Psoas muscle (tissue), 8 donors: ENCODE data around the gene PFKM. TPM values are rescaled to one million over a fixed set of nuclear protein-coding genes. Genes with fewer than 3 reads are reported as not detected.

Source experiments
- ATAC-seq, 4 donors: fragments of 200-7000 bp; cut with Tn5 transposase; one replicate each; pipeline ENCODE4 v1.9.1; 2020; ENCODE audit warnings: moderate library complexity in 3 of 4, mild to moderate bottlenecking in 2 of 4
- DNase-seq, 2 donors: peaks; one replicate each; pipeline ENCODE4 v3.0.0-alpha.2; 2020
- H3K27ac ChIP-seq: fragments of 200-600 bp; one replicate; pipeline ENCODE4 v1.8.0; 2022
- H3K27me3 ChIP-seq, 3 donors: fragments of 200-600 bp in 1 of 3; one replicate each; pipeline versions ENCODE4 v1.6.1 to v1.8.0; 2013 to 2022; ENCODE audit warnings: low read length in 2 of 3, mild to moderate bottlenecking in 2 of 3, moderate library complexity in 1 of 3; ENCODE audit not compliant: insufficient read depth in 3 of 3
- H3K36me3 ChIP-seq, 2 donors: fragments of 200-600 bp in 1 of 2; one replicate each; pipeline versions ENCODE4 v1.6.1 to v1.8.0; 2013 to 2022; ENCODE audit warnings: low read depth in 1 of 2, mild to moderate bottlenecking in 1 of 2, moderate library complexity in 1 of 2; ENCODE audit not compliant: insufficient read depth in 1 of 2
- H3K4me1 ChIP-seq: fragments of 200-600 bp; one replicate; pipeline ENCODE4 v1.8.0; 2022
- H3K4me3 ChIP-seq: fragments of 200-600 bp; one replicate; pipeline ENCODE4 v1.8.0; 2022; ENCODE audit warnings: mild to moderate bottlenecking
- H3K9me3 ChIP-seq: fragments of 200-600 bp; one replicate; pipeline ENCODE4 v1.8.0; 2022
- CTCF ChIP-seq: fragments of 200-600 bp; IDR thresholded peaks from one replicate; pipeline ENCODE4 v1.8.0; 2022; ENCODE audit warnings: antibody characterized with exemption
- whole genome bisulfite sequencing, 3 donors: extraction: QIAGEN DNeasy Blood & Tissue Kit; methylation state at CpG; one replicate each; pipeline versions ENCODE4 v1.1.6 to v1.1.7; 2013; 5-methylcytosine and 5-hydroxymethylcytosine counted together
- intact Hi-C, 2 donors: fragments of 100-400 bp; cut with DNase I; formaldehyde crosslinking; loops; one replicate each; pipeline versions ENCODE4 v1.11.0 to v1.14.2; 2022
- polyA plus RNA-seq, 3 donors: library from polyadenylated mRNA; stranded (reverse); fragments of 200-250 nt; gene quantifications; one replicate each; pipeline ENCODE4 v1.2.3, GENCODE V29; 2013
- total RNA-seq, 4 donors: library from RNA; stranded (reverse); fragmentation: NEBNext Ultra II Directional in 2 of 4; extraction: Animal tissue kit (Norgen Biotek cat#: 25700) in 2 of 4; gene quantifications; one replicate each; pipeline versions ENCODE4 v1.2.1 to v1.2.4, GENCODE V29; 2021 to 2023
- donor health status: healthy with polysubstance abuse.
- donor health status: DM: no; HTN: no; CAD: no; lungs with moderate emphysema.
- donor health status: Bipolar disorder and iron deficiency.
- donor health status: healthy.
- donor health status: DM: yes; HTN: yes; CAD: no.
- donor health status: DM: no; HTN: no; CAD: no.
- donor health status: DM: no; HTN: no; CAD: no.
- donor health status: DM: yes; HTN: yes; CAD: no.

The PFKM gene
- total and polyA plus RNA-seq, 7 donors, result 65.1 to 1,283 (median 618) TPM

DNA sequence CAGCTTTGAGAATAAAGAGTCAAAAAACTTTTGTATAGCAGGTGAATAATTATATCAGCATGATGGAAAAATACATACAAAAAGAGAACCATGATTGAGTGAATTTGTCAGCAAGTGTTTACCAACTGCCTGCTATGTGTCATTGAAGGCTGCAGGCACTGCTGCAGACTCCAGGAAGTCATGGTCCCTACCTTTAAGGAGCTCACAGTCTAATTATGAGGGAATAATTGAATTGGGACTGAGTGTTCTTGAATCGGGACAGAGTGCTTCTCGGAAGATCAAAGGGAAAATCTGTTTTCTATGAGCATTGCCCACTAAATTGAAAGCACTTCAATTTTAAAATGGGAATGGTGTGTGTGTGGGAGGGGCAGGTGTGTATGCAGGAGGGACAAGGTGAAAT is 74.5 kb downstream of the PFKM start:
- peaks cover 8% of the 10 kb centered on the region for H3K4me1 ChIP-seq
- 60 to 67% (median 62%) methylated on average over 2 of the region's 2 CpGs for WGBS, 3 donors
- intact Hi-C loops, result no loop called here
- no peak for ATAC-seq
- no peak overlapping the region for H3K4me3 ChIP-seq
- H3K36me3 ChIP-seq, result no peaks in the 10 kb centered on the region
- H3K27ac ChIP-seq, result no peak overlapping the region
- H3K27me3 ChIP-seq, result no peaks in the 10 kb centered on the region
- DNase-seq, result no peak
- no peaks in the 10 kb centered on the region for H3K9me3 ChIP-seq
- TF ChIP-seq CTCF, result no peak

DNA sequence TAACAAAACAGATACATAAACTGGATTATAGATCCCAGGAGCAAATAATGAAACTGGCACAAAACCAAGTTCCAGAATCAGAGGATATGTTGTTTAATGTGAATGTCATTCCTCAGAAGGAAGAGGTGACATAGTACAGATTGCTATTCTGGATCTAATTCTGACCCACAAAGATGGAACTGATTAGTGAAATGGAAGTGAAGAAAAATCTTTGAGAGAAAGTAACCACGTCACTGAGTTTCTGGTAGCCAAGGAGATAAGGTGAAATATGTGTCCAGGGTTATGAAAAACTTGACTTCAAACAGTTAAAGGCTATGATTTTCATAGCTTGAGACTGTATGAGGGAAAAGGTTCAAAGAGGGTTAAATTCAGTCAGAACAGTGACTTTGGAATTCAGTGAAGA is 75.6 kb downstream of the PFKM start:
- intact Hi-C loops, result no loop called here
- Histone ChIP-seq H3K27ac (no peak overlapping the region), H3K4me3 (no peak overlapping the region), H3K9me3 (no peaks in the 10 kb centered on the region), H3K4me1 (peaks cover 17% of the 10 kb centered on the region), H3K27me3 (no peaks in the 10 kb centered on the region), H3K36me3 (no peaks in the 10 kb centered on the region)
- ATAC-seq (no peak), DNase-seq (no peak)
- 77 to 86% (median 84%) methylated on average over 1 of the region's 1 CpG for WGBS, 3 donors
- TF ChIP-seq CTCF, result no peak

Other genes starting within 250 kb of the PFKM start
- gene VDR, start 214.4 kb upstream of the PFKM start, total RNA-seq, result 1 to 10 TPM; 2.5 to 6.1 (median 4.5) TPM
- 1 to 10 TPM in 1 of 3 donors, under 1 TPM in 2; 0.62 to 3.0 (median 0.74) TPM for gene VDR, start 214.4 kb upstream of the PFKM start, polyA plus RNA-seq
- 10 to 100 TPM in 3 of 4 donors, 1 to 10 TPM in 1; 7.7 to 15.8 (median 12.6) TPM for gene TMEM106C, start 155.8 kb upstream of the PFKM start, total RNA-seq
- 10 to 100 TPM; 14.3 to 33.4 (median 14.7) TPM for gene TMEM106C, start 155.8 kb upstream of the PFKM start, polyA plus RNA-seq
- gene COL2A1, start 114.9 kb upstream of the PFKM start, total RNA-seq, result under 1 TPM in 1 of 4 donors, not detected in 3; 0.06 TPM
- under 1 TPM in 2 of 3 donors, not detected in 1; 0.07 to 0.41 TPM for gene COL2A1, start 114.9 kb upstream of the PFKM start, polyA plus RNA-seq
- 10 to 100 TPM in 1 of 4 donors, 1 to 10 TPM in 3; 6.3 to 10.2 (median 8.0) TPM for gene SENP1, start 13.3 kb upstream of the PFKM start, total RNA-seq
- 1 to 10 TPM; 3.2 to 6.2 (median 3.3) TPM for gene SENP1, start 13.3 kb upstream of the PFKM start, polyA plus RNA-seq
- gene ASB8, start 38.2 kb downstream of the PFKM start, total RNA-seq, result 100 to 1,000 TPM; 158 to 477 (median 228) TPM
- 100 to 1,000 TPM in 2 of 3 donors, 10 to 100 TPM in 1; 49.3 to 206 (median 155) TPM for gene ASB8, start 38.2 kb downstream of the PFKM start, polyA plus RNA-seq
- under 1 TPM; 0.47 to 0.84 (median 0.63) TPM for gene CCDC184, start 64.3 kb downstream of the PFKM start, total RNA-seq
- gene CCDC184, start 64.3 kb downstream of the PFKM start, polyA plus RNA-seq, result under 1 TPM; 0.16 to 0.49 (median 0.45) TPM
- gene OR10AD1, start 83.9 kb downstream of the PFKM start, total RNA-seq, result not detected
- gene OR10AD1, start 83.9 kb downstream of the PFKM start, polyA plus RNA-seq, result under 1 TPM in 1 of 3 donors, not detected in 2; 0.01 TPM
- gene ZNF641, start 231.6 kb downstream of the PFKM start, total RNA-seq, result 10 to 100 TPM; 17.4 to 41.5 (median 22.5) TPM
- gene ZNF641, start 231.6 kb downstream of the PFKM start, polyA plus RNA-seq, result 10 to 100 TPM in 2 of 3 donors, 1 to 10 TPM in 1; 5.8 to 25.1 (median 12.8) TPM